Tibial artery (tissue), 4 donors: ENCODE results near the gene CYSLTR1.

ENCODE experiments used
- DNase-seq, 2 donors: peaks; one replicate each; pipeline ENCODE4 v3.0.0-alpha.2; 2019
- H3K27ac ChIP-seq, 2 donors: fragments of 200-600 bp; sonication (generic) in 1 of 2; 1 replicate in 1 of 2; 2 replicates in 1 of 2; pipeline ENCODE4 v1.5.1; 2018 to 2019; ENCODE audit warnings: mild to moderate bottlenecking in 1 of 2
- H3K27me3 ChIP-seq, 2 donors: fragments of 200-600 bp; sonication (generic) in 1 of 2; one replicate each; pipeline versions ENCODE4 v1.5.1 to v1.6.0; 2016 to 2019
- H3K36me3 ChIP-seq, 3 donors: fragments of 200-600 bp; sonication (generic) in 2 of 3; one replicate each; pipeline ENCODE4 v1.5.1; 2016 to 2019; ENCODE audit warnings: mild to moderate bottlenecking in 2 of 3
- H3K4me1 ChIP-seq, 4 donors: fragments of 200-600 bp; sonication (generic) in 2 of 4; 1 replicate in 3 of 4; 2 replicates in 1 of 4; pipeline ENCODE4 v1.5.1; 2016 to 2019
- H3K4me3 ChIP-seq, 2 donors: fragments of 200-600 bp; sonication (generic) in 1 of 2; 1 replicate in 1 of 2; 2 replicates in 1 of 2; pipeline ENCODE4 v1.5.1; 2018 to 2019; ENCODE audit warnings: mild to moderate bottlenecking in 2 of 2
- H3K9me3 ChIP-seq, 3 donors: fragments of 200-600 bp; sonication (generic) in 1 of 3; one replicate each; pipeline ENCODE4 v1.5.1; 2016 to 2019
- CTCF ChIP-seq, 2 experiments: fragments of 200-600 bp in 1 of 2; fragments of 450-650 bp in 1 of 2; IDR thresholded peaks; one replicate each; pipeline ENCODE4 v1.5.1; 2017 to 2019; ENCODE audit warnings: antibody characterized with exemption in 2 of 2, mild to moderate bottlenecking in 1 of 2, moderate library complexity in 1 of 2
- intact Hi-C: fragments of 100-400 bp; cut with DNase I; formaldehyde crosslinking; loops from one replicate; pipeline ENCODE4 v1.15.0; 2023; ENCODE audit warnings: low total_unique reads

Gene CYSLTR1

GRCh38 chrX:78322863-78323262, 4.5 kb downstream of the CYSLTR1 start:
- no peak for DNase-seq
- Histone ChIP-seq H3K36me3 (no peaks in the 10 kb centered on the region), H3K27ac (no peak overlapping the region), H3K9me3 (no peaks in the 10 kb centered on the region), H3K27me3 (no peaks in the 10 kb centered on the region), H3K4me3 (no peak overlapping the region), H3K4me1 (no peaks in the 10 kb centered on the region)
- intact Hi-C loops: no loop called here
- no peak for TF ChIP-seq CTCF (IDR thresholded peaks at IDR 0.05)

DNA sequence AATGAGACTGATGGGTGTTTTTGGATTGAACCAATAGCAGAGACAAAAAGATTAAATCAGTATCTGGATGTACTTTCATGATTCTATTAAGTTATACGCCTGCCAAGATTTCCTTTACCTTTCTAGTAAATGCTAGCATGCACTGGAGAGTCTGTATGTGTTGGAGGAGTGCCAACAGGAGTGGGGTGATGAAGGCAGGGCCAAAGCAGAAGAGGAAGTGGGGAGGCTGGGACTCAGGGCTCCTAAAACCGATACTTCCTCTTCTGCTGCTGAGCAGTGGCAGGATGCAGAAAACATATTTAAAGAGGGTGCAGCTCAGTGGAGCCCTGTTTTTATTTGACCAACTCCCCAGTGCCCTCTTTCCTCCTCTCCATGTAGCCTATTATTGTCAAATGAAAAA, 5.6 kb downstream of the CYSLTR1 start:
- Histone ChIP-seq H3K4me3 (no peak overlapping the region), H3K36me3 (no peaks in the 10 kb centered on the region), H3K4me1 (no peaks in the 10 kb centered on the region), H3K27me3 (no peaks in the 10 kb centered on the region), H3K9me3 (no peaks in the 10 kb centered on the region), H3K27ac (no peak overlapping the region)
- no peak for TF ChIP-seq CTCF (IDR thresholded peaks at IDR 0.05)
- peak; percentile 34 to 58 for DNase-seq
- intact Hi-C loops: no loop called here

DNA sequence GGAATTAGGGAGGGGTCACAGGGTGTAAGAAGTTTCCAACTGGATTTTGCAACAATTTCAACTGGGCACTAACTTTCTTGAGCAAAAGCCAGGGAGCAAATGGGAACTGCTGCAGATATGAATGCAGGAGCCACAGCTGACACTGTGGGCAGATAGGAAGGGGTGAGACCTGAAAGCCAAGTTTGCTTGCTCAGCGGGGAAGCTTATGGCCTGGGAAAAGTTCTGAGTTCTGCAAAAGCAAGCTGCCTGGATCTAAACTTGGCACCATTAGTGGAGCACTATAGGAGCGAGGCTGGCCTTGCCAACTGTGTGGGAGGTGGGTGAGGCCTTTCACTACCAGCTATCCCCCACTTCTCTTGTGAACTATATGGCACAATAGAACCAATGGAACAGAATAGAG, 11.1 kb downstream of the CYSLTR1 start:
- Histone ChIP-seq H3K4me3 (no peak overlapping the region), H3K27me3 (no peaks in the 10 kb centered on the region), H3K36me3 (no peaks in the 10 kb centered on the region), H3K4me1 (no peaks in the 10 kb centered on the region), H3K27ac (no peak overlapping the region), H3K9me3 (no peaks in the 10 kb centered on the region)
- intact Hi-C loops: no loop called here
- DNase-seq: no peak
- no peak for TF ChIP-seq CTCF (IDR thresholded peaks at IDR 0.05)

- no peaks in the 10 kb centered on the region for H3K4me1 ChIP-seq
- intact Hi-C loops: no loop called here
- no peaks in the 10 kb centered on the region for H3K36me3 ChIP-seq
- H3K27me3 ChIP-seq: no peaks in the 10 kb centered on the region
- no peak overlapping the region for H3K4me3 ChIP-seq
- TF ChIP-seq CTCF (IDR thresholded peaks at IDR 0.05): no peak
- no peaks in the 10 kb centered on the region for H3K9me3 ChIP-seq
- no peak for DNase-seq
- no peak overlapping the region for H3K27ac ChIP-seq
Observed at GRCh38 chrX:78315745-78316144, 11.7 kb downstream of the CYSLTR1 start.

GRCh38 chrX:78314561-78314960, 12.8 kb downstream of the CYSLTR1 start:
- no peak overlapping the region for H3K27ac ChIP-seq
- no peaks in the 10 kb centered on the region for H3K27me3 ChIP-seq
- TF ChIP-seq CTCF (IDR thresholded peaks at IDR 0.05): no peak
- intact Hi-C loops: no loop called here
- H3K36me3 ChIP-seq: no peaks in the 10 kb centered on the region
- H3K9me3 ChIP-seq: no peaks in the 10 kb centered on the region
- no peak overlapping the region for H3K4me3 ChIP-seq
- H3K4me1 ChIP-seq: no peaks in the 10 kb centered on the region
- no peak for DNase-seq

DNA sequence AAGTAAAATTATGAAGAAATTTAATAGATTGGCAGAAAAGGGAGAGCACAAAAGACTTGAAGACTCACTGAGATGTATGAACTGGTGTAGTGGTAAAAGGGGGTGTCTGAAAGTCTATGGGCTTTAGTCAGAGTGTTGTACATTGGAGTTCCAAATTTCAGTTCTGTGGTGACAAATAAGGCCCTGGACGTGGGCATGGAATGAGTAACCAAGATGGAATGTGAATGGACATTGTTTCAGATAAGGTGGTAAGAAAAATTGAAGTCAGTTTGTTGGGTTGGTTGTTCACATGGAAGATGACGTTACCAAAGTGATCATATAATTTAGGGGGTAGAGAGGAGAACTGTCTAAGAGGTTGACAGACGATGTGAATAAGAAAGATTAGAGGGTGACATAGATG, 13.9 kb downstream of the CYSLTR1 start:
- no peaks in the 10 kb centered on the region for H3K4me1 ChIP-seq
- TF ChIP-seq CTCF (IDR thresholded peaks at IDR 0.05): no peak
- H3K9me3 ChIP-seq: no peaks in the 10 kb centered on the region
- no peak for DNase-seq
- no peak overlapping the region for H3K27ac ChIP-seq
- H3K27me3 ChIP-seq: no peaks in the 10 kb centered on the region
- no peak overlapping the region for H3K4me3 ChIP-seq
- no peaks in the 10 kb centered on the region for H3K36me3 ChIP-seq
- intact Hi-C loops: no loop called here
